Mesenchymal stem cell (in vitro differentiated cells and primary cell): ENCODE results near the gene GFPT1.

Experiments
- DNase-seq: peaks from one replicate; pipeline ENCODE4 v3.0.0-alpha.2; 2013
- H2AFZ ChIP-seq: one replicate; pipeline ENCODE4 v1.6.1; 2013; ENCODE audit warnings: low read depth, mild to moderate bottlenecking, control low read depth, inconsistent platforms, low read length, moderate library complexity
- H2AK5ac ChIP-seq: 2 replicates; pipeline ENCODE4 v1.6.1; 2013; ENCODE audit warnings: low read length, moderate library complexity, mild to moderate bottlenecking, inconsistent platforms; ENCODE audit not compliant: severe bottlenecking
- H2BK120ac ChIP-seq: one replicate; pipeline ENCODE4 v1.6.1; 2013; ENCODE audit warnings: low read depth, mild to moderate bottlenecking, inconsistent platforms, low read length, moderate library complexity
- H2BK12ac ChIP-seq, 2 experiments: one replicate each; pipeline ENCODE4 v1.6.1; 2013; ENCODE audit warnings: inconsistent platforms in 2 of 2, low read length in 2 of 2, mild to moderate bottlenecking in 2 of 2, moderate library complexity in 2 of 2, control low read depth in 1 of 2
- H2BK15ac ChIP-seq: one replicate; pipeline ENCODE4 v1.6.1; 2013; ENCODE audit warnings: mild to moderate bottlenecking, low read depth, inconsistent platforms; ENCODE audit not compliant: poor library complexity, severe bottlenecking
- H2BK5ac ChIP-seq: 2 replicates; pipeline ENCODE4 v1.6.1; 2013; ENCODE audit warnings: low read depth, mild to moderate bottlenecking, low read length, control low read depth, inconsistent platforms; ENCODE audit not compliant: poor library complexity, severe bottlenecking
- H3K14ac ChIP-seq, 2 experiments: one replicate each; pipeline ENCODE4 v1.6.1; 2013; ENCODE audit warnings: inconsistent platforms in 2 of 2, low read length in 2 of 2, control low read depth in 1 of 2, mild to moderate bottlenecking in 1 of 2, moderate library complexity in 1 of 2
- H3K18ac ChIP-seq, 2 experiments: one replicate each; pipeline ENCODE4 v1.6.1; 2013; ENCODE audit warnings: inconsistent platforms in 2 of 2, low read length in 2 of 2, control low read depth in 1 of 2, low read depth in 1 of 2, mild to moderate bottlenecking in 1 of 2
- H3K23ac ChIP-seq, 2 experiments: one replicate each; pipeline ENCODE4 v1.6.1; 2013; ENCODE audit warnings: inconsistent platforms in 2 of 2, low read length in 2 of 2, mild to moderate bottlenecking in 2 of 2, moderate library complexity in 2 of 2, control low read depth in 1 of 2
- H3K27ac ChIP-seq: 2 replicates; pipeline ENCODE4 v1.5.1; 2013; ENCODE audit warnings: mild to moderate bottlenecking, moderate library complexity, low read length, control low read depth, inconsistent platforms; ENCODE audit not compliant: poor library complexity, severe bottlenecking
- H3K27me3 ChIP-seq, 2 experiments: 2 replicates each; pipeline versions ENCODE4 v1.6.1 to v1.7.0; 2013; ENCODE audit warnings: low read length in 2 of 2, mild to moderate bottlenecking in 2 of 2, moderate library complexity in 2 of 2, control low read depth in 1 of 2, inconsistent platforms in 1 of 2; ENCODE audit not compliant: control insufficient read depth in 1 of 2, insufficient read depth in 1 of 2
- H3K36me3 ChIP-seq, 2 experiments: 2 replicates each; pipeline versions ENCODE4 v1.6.1 to v1.7.0; 2013; ENCODE audit warnings: low read length in 2 of 2, control low read depth in 1 of 2, inconsistent platforms in 1 of 2, low read depth in 1 of 2, mild to moderate bottlenecking in 1 of 2; ENCODE audit not compliant: insufficient read depth in 2 of 2, control insufficient read depth in 1 of 2
- H3K4ac ChIP-seq, 2 experiments: one replicate each; pipeline ENCODE4 v1.6.1; 2013; ENCODE audit warnings: inconsistent platforms in 2 of 2, low read length in 2 of 2, mild to moderate bottlenecking in 2 of 2, moderate library complexity in 2 of 2, control low read depth in 1 of 2, low read depth in 1 of 2
- H3K4me1 ChIP-seq: 2 replicates; pipeline ENCODE4 v1.6.1; 2013; ENCODE audit warnings: low read depth, low read length, control low read depth; ENCODE audit not compliant: control insufficient read depth, insufficient read depth
- H3K4me2 ChIP-seq: 2 replicates; pipeline ENCODE4 v1.6.1; 2013; ENCODE audit warnings: low read length, mild to moderate bottlenecking, inconsistent platforms; ENCODE audit not compliant: poor library complexity, severe bottlenecking
- H3K4me3 ChIP-seq, 2 experiments: 2 replicates each; pipeline versions ENCODE4 v1.5.1 to v1.7.0; 2013; ENCODE audit warnings: low read length in 2 of 2, mild to moderate bottlenecking in 2 of 2, control low read depth in 1 of 2, low read depth in 1 of 2; ENCODE audit not compliant: insufficient read depth in 1 of 2
- H3K79me1 ChIP-seq: replicated peaks from 2 replicates; pipeline ENCODE4 v1.6.1; 2013; ENCODE audit warnings: mild to moderate bottlenecking, control low read depth, low read length, inconsistent platforms; ENCODE audit not compliant: poor library complexity, severe bottlenecking
- H3K9ac ChIP-seq: 2 replicates; pipeline ENCODE4 v1.7.0; 2013; ENCODE audit warnings: mild to moderate bottlenecking, low read length, moderate library complexity
- H3K9me3 ChIP-seq: 2 replicates; pipeline ENCODE4 v1.7.0; 2013; ENCODE audit warnings: mild to moderate bottlenecking, low read length; ENCODE audit not compliant: control insufficient read depth
- H4K8ac ChIP-seq: one replicate; pipeline ENCODE4 v1.6.1; 2013; ENCODE audit warnings: inconsistent platforms, mild to moderate bottlenecking, low read length, moderate library complexity
- H4K91ac ChIP-seq: one replicate; pipeline ENCODE4 v1.6.1; 2013; ENCODE audit warnings: mild to moderate bottlenecking, low read length, inconsistent platforms
- WGBS: methylation state at CpG from one replicate; pipeline ENCODE4 v1.1.7; 2013; ENCODE audit warnings: mixed read lengths; 5-methylcytosine and 5-hydroxymethylcytosine counted together

The GFPT1 gene

DNA sequence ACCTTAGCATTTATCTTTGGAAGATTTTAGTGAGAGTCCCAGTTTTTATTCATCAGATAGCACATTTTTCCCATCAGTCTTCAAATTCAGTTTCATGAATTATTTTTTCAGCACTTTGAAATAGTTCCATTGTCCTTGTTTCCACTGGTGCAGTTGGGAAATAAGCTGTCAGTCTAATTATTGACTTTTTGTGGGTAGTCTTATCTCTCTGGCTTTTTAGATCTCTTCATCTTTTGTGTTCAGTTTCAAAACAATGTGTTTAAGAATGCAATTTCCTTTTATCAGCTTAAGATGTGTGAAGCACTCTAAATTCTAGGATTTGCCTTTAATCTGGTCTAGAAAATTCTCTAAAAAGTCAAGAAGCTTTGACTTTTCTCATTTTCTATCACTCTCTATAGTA is 70.5 kb downstream of the GFPT1 start:
- no peak overlapping the region for H3K18ac ChIP-seq
- DNase-seq, result no peak

DNA sequence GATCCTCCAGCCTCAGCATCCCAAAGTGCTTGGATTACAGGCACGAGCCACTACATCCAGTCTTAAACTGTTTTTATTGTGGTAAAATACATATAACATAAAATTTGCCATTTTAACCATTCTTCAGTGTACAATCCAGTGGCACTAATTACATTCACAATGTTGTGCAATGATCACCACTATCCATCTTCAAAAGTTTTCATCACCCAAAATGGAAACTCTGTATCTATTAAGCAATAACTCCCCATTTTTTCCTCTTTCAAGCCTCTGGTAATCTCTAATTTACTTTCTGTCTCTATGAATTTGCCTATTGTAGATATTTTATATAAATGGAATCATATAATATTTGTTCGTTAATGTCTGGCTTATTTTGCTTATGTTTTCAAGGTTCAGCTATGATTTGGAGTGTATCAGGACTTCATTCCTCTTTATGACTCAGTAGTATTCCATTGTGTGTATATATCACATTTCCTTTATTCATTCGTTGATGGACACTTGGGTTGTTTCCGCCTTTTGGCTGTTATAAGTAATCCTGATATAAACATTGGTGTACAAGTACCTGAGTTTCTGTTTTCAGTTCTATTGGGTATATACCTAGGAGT is 71.8 kb downstream of the GFPT1 start:
- Histone ChIP-seq H3K23ac (no peak overlapping the region), H4K91ac (no peak overlapping the region), H3K79me1 (no peaks in the 10 kb centered on the region), H2AFZ (no peak overlapping the region), H3K4me2 (no peak overlapping the region), H2BK120ac (no peak overlapping the region), H2BK15ac (no peak overlapping the region), H3K14ac (no peak overlapping the region), H3K4me1 (peaks cover 2% of the 10 kb centered on the region), H3K4me3 (no peak overlapping the region), H2BK5ac (no peak overlapping the region), H3K9me3 (peaks cover 19% of the 10 kb centered on the region), H3K9ac (no peak overlapping the region), H3K36me3 (peaks cover 15 to 47% of the 10 kb centered on the region in 2 experiments), H2AK5ac (no peak overlapping the region), H4K8ac (no peak overlapping the region), H3K18ac (no peak overlapping the region), H3K27ac (no peak overlapping the region), H3K4ac (no peak overlapping the region), H3K27me3 (no peaks in the 10 kb centered on the region), H2BK12ac (no peak overlapping the region)
- 96% methylated on average over 2 of the region's 4 CpGs for WGBS
- no peak for DNase-seq

More for the DNA sequence above, 70.5 kb downstream of the GFPT1 start:
- no peak overlapping the region for H2BK15ac ChIP-seq
- H3K9me3 ChIP-seq, result peaks cover 19% of the 10 kb centered on the region
- no peaks in the 10 kb centered on the region for H3K4me1 ChIP-seq
- H3K79me1 ChIP-seq, result no peaks in the 10 kb centered on the region
- H2BK5ac ChIP-seq, result no peak overlapping the region
- no peak overlapping the region for H3K14ac ChIP-seq
- H3K4me3 ChIP-seq, result no peak overlapping the region
- H3K4ac ChIP-seq, result no peak overlapping the region
- no peak overlapping the region for H2AK5ac ChIP-seq
- H3K23ac ChIP-seq, result no peak overlapping the region
- peaks cover 16 to 56% of the 10 kb centered on the region in 2 experiments for H3K36me3 ChIP-seq
- H4K91ac ChIP-seq, result no peak overlapping the region
- H3K27me3 ChIP-seq, result no peaks in the 10 kb centered on the region
- H2AFZ ChIP-seq, result no peak overlapping the region
- H3K4me2 ChIP-seq, result no peak overlapping the region
- no peak overlapping the region for H3K27ac ChIP-seq
- no peak overlapping the region for H4K8ac ChIP-seq
- H2BK120ac ChIP-seq, result no peak overlapping the region
- no peak overlapping the region for H3K9ac ChIP-seq
- no peak overlapping the region for H2BK12ac ChIP-seq

DNA sequence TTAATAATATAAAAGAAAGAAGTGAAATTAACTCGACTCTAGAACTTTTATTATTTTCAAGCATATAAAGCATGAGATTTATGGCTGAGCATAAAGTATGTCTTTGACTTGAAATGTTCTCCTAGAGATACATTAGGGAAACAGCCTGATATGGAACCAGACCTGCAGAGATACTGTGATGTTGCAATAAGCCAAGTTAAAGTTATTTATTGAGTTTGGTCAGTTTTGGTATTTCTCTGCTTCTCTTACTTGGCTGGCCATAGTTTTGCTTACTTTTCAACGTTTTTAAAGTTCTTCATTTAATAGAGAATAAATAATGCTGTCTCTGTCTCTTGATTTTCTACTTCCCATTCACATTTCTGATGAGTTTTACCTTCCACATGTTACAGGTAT is 76.0 kb downstream of the GFPT1 start:
- WGBS, result 100% methylated on average over 1 of the region's 2 CpGs
- H3K23ac ChIP-seq, result no peak overlapping the region

DNA sequence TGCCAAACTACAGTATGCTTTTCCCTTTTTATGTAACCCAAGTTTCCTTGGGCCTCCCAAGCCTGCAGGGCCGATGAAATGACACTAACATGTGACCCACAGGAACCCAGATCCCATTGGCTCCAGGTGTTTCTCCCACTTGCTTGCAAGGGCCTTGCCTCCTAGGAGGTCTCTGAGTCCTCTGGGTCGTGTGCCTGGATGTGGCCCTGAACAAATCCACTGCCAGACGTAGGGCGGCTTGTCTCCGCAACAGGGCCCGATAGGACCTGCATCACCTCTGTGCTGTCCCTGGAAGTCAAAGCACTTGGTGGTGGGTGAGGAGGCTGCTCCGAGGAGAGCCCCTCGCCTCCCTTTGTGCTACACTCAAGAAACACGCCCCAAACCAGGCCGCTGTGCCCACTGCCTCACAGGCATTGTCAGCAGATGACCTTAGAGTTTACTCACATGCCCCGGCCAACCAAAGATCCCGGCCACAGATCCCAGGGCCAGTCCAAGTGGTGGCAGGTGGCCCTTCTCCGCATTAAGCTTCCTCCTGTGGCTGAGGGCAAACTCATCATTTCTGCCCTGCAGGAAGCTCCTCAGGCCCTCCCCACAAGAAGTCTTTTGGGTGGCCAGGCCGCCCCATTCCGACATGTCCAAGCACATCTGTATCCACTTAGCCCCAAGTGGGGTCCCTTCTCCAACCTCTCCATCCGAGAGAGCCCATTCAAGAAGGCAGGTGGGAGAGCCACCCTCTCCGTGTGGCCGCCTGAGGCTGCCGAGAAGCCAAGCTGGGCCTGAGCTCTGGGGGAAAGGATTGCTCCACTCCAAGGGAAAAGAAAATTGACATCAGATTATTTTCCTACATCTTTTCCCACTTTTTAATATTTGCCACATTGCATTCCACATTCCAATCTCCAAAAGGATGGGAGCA is 76.7 kb downstream of the GFPT1 start:
- H3K4ac ChIP-seq, result peak overlapping the region in 1 of 2 experiments; percentile 53
- H2BK5ac ChIP-seq, result no peak overlapping the region
- H3K27me3 ChIP-seq, result no peaks in the 10 kb centered on the region
- H3K18ac ChIP-seq, result peak overlapping the region; percentile 60 to 79
- no peak overlapping the region for H3K4me2 ChIP-seq
- H2AK5ac ChIP-seq, result no peak overlapping the region
- no peak overlapping the region for H2BK120ac ChIP-seq
- peaks cover 8 to 12% of the 10 kb centered on the region in 2 experiments for H3K36me3 ChIP-seq
- H3K14ac ChIP-seq, result peak overlapping the region in 1 of 2 experiments; percentile 13
- peak overlapping the region; percentile 47 for H4K8ac ChIP-seq
- H2AFZ ChIP-seq, result no peak overlapping the region
- H3K23ac ChIP-seq, result no peak overlapping the region
- H2BK12ac ChIP-seq, result peak overlapping the region; percentile 22 to 73
- no peak overlapping the region for H3K4me3 ChIP-seq
- peaks cover 4% of the 10 kb centered on the region for H3K9me3 ChIP-seq
- H4K91ac ChIP-seq, result peak overlapping the region; percentile 60
- no peak overlapping the region for H3K27ac ChIP-seq
- H2BK15ac ChIP-seq, result peak overlapping the region; percentile 60
- no peak for DNase-seq
- no peaks in the 10 kb centered on the region for H3K79me1 ChIP-seq
- WGBS, result 92% methylated on average over 19 of the region's 19 CpGs
- H3K9ac ChIP-seq, result peak overlapping the region; percentile 85
- peaks cover 27% of the 10 kb centered on the region for H3K4me1 ChIP-seq

More for the DNA sequence above, 76.0 kb downstream of the GFPT1 start:
- Histone ChIP-seq H3K27me3 (no peaks in the 10 kb centered on the region), H3K9me3 (peaks cover 4% of the 10 kb centered on the region), H2BK15ac (no peak overlapping the region), H3K4me3 (no peak overlapping the region), H3K36me3 (peaks cover 12 to 14% of the 10 kb centered on the region in 2 experiments), H3K14ac (no peak overlapping the region), H2AK5ac (no peak overlapping the region), H2BK5ac (no peak overlapping the region), H3K27ac (no peak overlapping the region), H2BK12ac (no peak overlapping the region), H3K4me2 (no peak overlapping the region), H3K79me1 (no peaks in the 10 kb centered on the region), H3K4me1 (peaks cover 22% of the 10 kb centered on the region), H3K9ac (no peak overlapping the region), H3K4ac (no peak overlapping the region), H4K91ac (no peak overlapping the region), H2BK120ac (no peak overlapping the region), H2AFZ (no peak overlapping the region), H3K18ac (no peak overlapping the region), H4K8ac (no peak overlapping the region)
- DNase-seq, result no peak
